GM18505 (cell line): ENCODE data around the gene MSL3.

Experiments used
- ATAC-seq: cut with Tn5 transposase; IDR thresholded peaks from one replicate; pipeline ENCODE4 v1.9.1; 2021; ENCODE audit not compliant: unreplicated experiment
- POLR2A ChIP-seq: IDR thresholded peaks from 4 replicates; pipeline ENCODE4 v1.6.1; 2011; ENCODE audit warnings: borderline replicate concordance; ENCODE audit not compliant: insufficient read depth, insufficient read length; ENCODE audit errors: extremely low read depth

MSL3 gene

GRCh38 chrX:11754958-11755645, 2.9 kb upstream of the MSL3 start:
- no peak for TF ChIP-seq POLR2A

GRCh38 chrX:11755724-11756123, 2.3 kb upstream of the MSL3 start:
- no peak for ATAC-seq
- no peak for TF ChIP-seq POLR2A

More at GRCh38 chrX:11754958-11755645, 2.9 kb upstream of the MSL3 start:
- no peak for ATAC-seq

- ATAC-seq = no peak
- TF ChIP-seq POLR2A = no peak
Observed at GRCh38 chrX:11756354-11757318, 1.4 kb upstream of the MSL3 start.

GRCh38 chrX:11757397-11757718, 679 bp upstream of the MSL3 start:
- no peak for TF ChIP-seq POLR2A
- ATAC-seq = no peak

GRCh38 chrX:11758400-11759171, 549 bp downstream of the MSL3 start:
- ATAC-seq = peak; percentile 51
- TF ChIP-seq POLR2A = peak; percentile 47

- no peak for TF ChIP-seq POLR2A
- no peak for ATAC-seq
Observed at GRCh38 chrX:11759172-11759460, 1.1 kb downstream of the MSL3 start.

- ATAC-seq = peak; percentile 53
- no peak for TF ChIP-seq POLR2A
Observed at GRCh38 chrX:11759461-11760311, 1.6 kb downstream of the MSL3 start.

- TF ChIP-seq POLR2A = no peak
- ATAC-seq = no peak
Observed at GRCh38 chrX:11760958-11761357, 2.9 kb downstream of the MSL3 start.

GRCh38 chrX:11764602-11765067, 6.6 kb downstream of the MSL3 start:
- TF ChIP-seq POLR2A = no peak
- ATAC-seq = no peak

GRCh38 chrX:11765449-11765848, 7.4 kb downstream of the MSL3 start:
- no peak for TF ChIP-seq POLR2A
- no peak for ATAC-seq

- ATAC-seq = no peak
- no peak for TF ChIP-seq POLR2A
Observed at GRCh38 chrX:11766487-11766886, 8.4 kb downstream of the MSL3 start.

- ATAC-seq = no peak
Observed at GRCh38 chrX:11768039-11768438, 10.0 kb downstream of the MSL3 start.

More at GRCh38 chrX:11768039-11768438, 10.0 kb downstream of the MSL3 start:
- no peak for TF ChIP-seq POLR2A
